Cardiac muscle cell (in vitro differentiated cells and primary cell): ENCODE measurements around the gene PLEK. TPM values are rescaled to one million over a fixed set of nuclear protein-coding genes. Genes with fewer than 3 reads are reported as not detected.

ENCODE experiments used
- DNase-seq, 2 donors: peaks; one replicate each; pipeline versions ENCODE4 v3.0.0 to v3.0.0-alpha.2; 2010 to 2017; ENCODE audit warnings: low read depth in 1 of 2, low spot score in 1 of 2
- H3K27ac ChIP-seq: fragments of 200-600 bp; sonication (generic); 2 replicates; pipeline ENCODE4 v1.5.1; 2016
- H3K27me3 ChIP-seq: fragments of 200-600 bp; sonication (generic); 2 replicates; pipeline ENCODE4 v1.6.0; 2016; ENCODE audit warnings: control low read depth
- H3K36me3 ChIP-seq: fragments of 200-600 bp; sonication (generic); 2 replicates; pipeline ENCODE4 v1.5.1; 2016; ENCODE audit warnings: control low read depth
- H3K4me1 ChIP-seq: fragments of 200-600 bp; sonication (generic); 2 replicates; pipeline ENCODE4 v1.8.1; 2017; ENCODE audit warnings: low read depth, mild to moderate bottlenecking, mixed run types
- H3K4me3 ChIP-seq: fragments of 200-600 bp; sonication (generic); 2 replicates; pipeline ENCODE4 v1.5.1; 2016; ENCODE audit warnings: mild to moderate bottlenecking
- H3K9me3 ChIP-seq: fragments of 200-600 bp; sonication (generic); 2 replicates; pipeline ENCODE4 v1.5.1; 2017; ENCODE audit warnings: low read depth, mild to moderate bottlenecking, control low read depth
- CTCF ChIP-seq: IDR thresholded peaks from 2 replicates; pipeline ENCODE4 v1.5.1; 2012; ENCODE audit warnings: low read depth, mild to moderate bottlenecking, low read length
- polyA plus RNA-seq: library from polyadenylated mRNA; unstranded; fragments of >200 nt; fragmentation: Nextera tagmentation; extraction: Ambion mirVana; gene quantifications from 2 replicates; pipeline ENCODE4 v1.2.1, GENCODE V29; 2016
- total RNA-seq: library from RNA; depleted of rRNA; stranded (reverse); fragments of >200 nt; gene quantifications from 2 replicates; pipeline ENCODE4 v1.2.3, GENCODE V29; 2016

Gene PLEK
- total and polyA plus RNA-seq, 2 experiments from 2014 or later: not detected

GRCh38 chr2:68431316-68431972 lies 66.4 kb downstream of the PLEK start:
- Histone ChIP-seq H3K36me3 (no peaks in the 10 kb centered on the region), H3K4me1 (peaks cover 28% of the 10 kb centered on the region), H3K27me3 (no peaks in the 10 kb centered on the region), H3K4me3 (no peak overlapping the region), H3K27ac (no peak overlapping the region), H3K9me3 (no peaks in the 10 kb centered on the region)
- no peak for DNase-seq
- no peak for TF ChIP-seq CTCF

DNA sequence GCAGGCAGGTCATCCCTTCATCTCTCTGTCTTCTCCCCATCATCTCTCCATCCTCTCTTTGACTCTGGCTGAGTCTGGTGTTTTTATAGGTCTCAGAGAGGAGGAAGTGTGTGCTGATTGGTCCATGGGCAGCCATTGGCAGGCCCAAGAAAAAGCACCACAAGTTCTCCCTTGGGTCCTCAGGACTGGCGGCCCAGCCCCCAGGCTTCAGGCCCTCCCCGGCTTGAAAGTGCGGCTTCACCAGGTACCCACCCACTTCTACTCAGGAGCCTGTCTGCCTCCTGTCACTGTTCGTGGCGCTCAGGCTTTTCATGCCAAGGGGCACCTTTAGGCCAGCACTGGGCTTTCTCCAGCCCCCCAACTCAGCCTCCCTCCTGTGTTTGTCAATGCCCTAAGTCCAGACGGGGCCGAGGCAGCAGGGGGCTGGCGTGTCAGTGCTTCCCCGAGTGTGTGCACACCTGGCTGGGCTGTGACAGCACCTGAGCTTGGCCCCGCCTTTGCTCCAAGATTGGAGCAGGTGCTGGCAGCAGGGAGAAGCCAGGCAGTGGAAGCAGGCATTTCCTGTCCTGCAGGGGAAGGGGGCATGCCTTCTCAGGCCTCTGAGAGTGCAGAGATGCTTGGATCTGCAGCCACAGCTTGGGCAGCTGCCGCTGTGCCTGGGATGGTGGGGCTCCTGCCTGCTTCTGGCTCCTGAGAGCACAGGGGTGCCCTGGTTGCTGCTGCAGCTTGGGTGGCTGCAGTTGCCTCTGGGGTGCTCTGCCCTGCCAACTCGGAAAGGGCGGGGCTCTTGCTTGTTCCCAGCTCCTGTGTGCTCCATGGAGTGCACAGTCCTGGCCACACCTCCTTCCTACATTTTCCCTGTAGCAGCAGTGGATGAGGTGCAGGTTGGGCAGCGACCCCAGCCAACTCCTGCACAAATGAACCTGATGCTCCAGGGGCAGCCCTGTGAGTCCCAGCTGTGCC lies 67.9 kb downstream of the PLEK start:
- no peaks in the 10 kb centered on the region for H3K27me3 ChIP-seq
- H3K4me3 ChIP-seq: no peak overlapping the region
- H3K36me3 ChIP-seq: no peaks in the 10 kb centered on the region
- no peak for DNase-seq
- no peak overlapping the region for H3K27ac ChIP-seq
- peaks cover 35% of the 10 kb centered on the region for H3K4me1 ChIP-seq
- TF ChIP-seq CTCF: no peak
- H3K9me3 ChIP-seq: no peaks in the 10 kb centered on the region

GRCh38 chr2:68434981-68435380 lies 69.9 kb downstream of the PLEK start:
- Histone ChIP-seq H3K27ac (peak overlapping the region; percentile 91), H3K36me3 (no peaks in the 10 kb centered on the region), H3K27me3 (no peaks in the 10 kb centered on the region), H3K9me3 (no peaks in the 10 kb centered on the region), H3K4me1 (peaks cover 32% of the 10 kb centered on the region), H3K4me3 (no peak overlapping the region)
- DNase-seq: no peak
- TF ChIP-seq CTCF: no peak

DNA sequence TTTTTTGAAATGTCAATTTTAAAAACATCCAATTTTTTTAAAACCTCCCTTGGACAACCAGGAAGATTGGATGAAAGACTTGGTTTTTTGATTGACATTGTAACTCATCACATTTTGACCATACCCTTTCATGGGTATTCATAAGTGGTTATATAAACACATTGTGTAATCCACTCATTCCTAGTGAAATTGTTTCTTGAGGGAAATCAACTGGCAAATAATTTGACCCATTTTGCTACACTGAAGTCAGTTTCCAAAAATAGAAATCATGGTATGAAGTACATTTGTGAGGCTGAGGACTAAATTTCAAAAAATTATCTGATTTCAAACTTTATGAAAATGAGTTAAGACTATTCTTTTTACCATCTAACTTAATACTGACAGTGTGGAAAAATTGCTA lies 70.5 kb downstream of the PLEK start:
- H3K36me3 ChIP-seq: no peaks in the 10 kb centered on the region
- no peak for TF ChIP-seq CTCF
- no peak overlapping the region for H3K4me3 ChIP-seq
- peak overlapping the region; percentile 91 for H3K27ac ChIP-seq
- no peaks in the 10 kb centered on the region for H3K27me3 ChIP-seq
- H3K4me1 ChIP-seq: peaks cover 32% of the 10 kb centered on the region
- no peaks in the 10 kb centered on the region for H3K9me3 ChIP-seq
- peak in 1 of 2 donors; percentile 59 for DNase-seq

DNA sequence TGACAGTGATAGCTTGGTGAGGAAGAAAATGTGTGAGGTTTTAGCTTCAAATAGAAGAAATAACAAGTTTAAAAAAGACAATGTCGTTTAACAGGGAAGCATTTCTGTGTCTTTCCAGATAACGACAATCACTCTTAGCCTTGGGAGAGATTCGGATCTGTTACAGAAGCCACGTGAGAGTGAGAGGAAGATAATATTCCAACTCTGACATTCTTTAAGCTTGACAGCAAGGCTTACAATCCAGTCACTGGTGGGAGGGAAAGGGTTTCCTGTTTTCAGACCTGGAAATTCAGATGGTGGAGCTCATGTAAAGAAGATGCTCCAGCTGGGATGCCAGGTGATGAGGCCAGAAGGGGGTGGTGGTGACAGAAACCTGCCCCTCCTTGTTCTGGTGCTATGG lies 71.2 kb downstream of the PLEK start:
- Histone ChIP-seq H3K9me3 (no peaks in the 10 kb centered on the region), H3K27me3 (no peaks in the 10 kb centered on the region), H3K36me3 (no peaks in the 10 kb centered on the region), H3K4me3 (no peak overlapping the region), H3K27ac (peak overlapping the region; percentile 91), H3K4me1 (peaks cover 34% of the 10 kb centered on the region)
- no peak for TF ChIP-seq CTCF
- DNase-seq: peak in 1 of 2 donors; percentile 34
